HL-60 (cell line): ENCODE results near the gene ASB7.

ENCODE experiments used
- CTCF ChIP-seq: IDR thresholded peaks from one replicate; pipeline ENCODE4 v1.5.1; 2011; ENCODE audit warnings: low read length, control low read depth, inconsistent platforms; ENCODE audit not compliant: insufficient read depth
- GABPA ChIP-seq: IDR thresholded peaks from 2 replicates; pipeline ENCODE4 v1.6.1; 2012; ENCODE audit warnings: low read depth

- TF ChIP-seq CTCF, result no peak
- TF ChIP-seq GABPA, result no peak
Observed at GRCh38 chr15:100690795-100691158, 88.4 kb downstream of the ASB7 start.
